GM18502 (cell line): ENCODE results near the gene CPVL.

Source experiments
- ATAC-seq: cut with Tn5 transposase; IDR thresholded peaks from one replicate; pipeline ENCODE4 v1.9.1; 2021; ENCODE audit warnings: mild to moderate bottlenecking; ENCODE audit not compliant: unreplicated experiment, poor library complexity

CPVL gene

DNA sequence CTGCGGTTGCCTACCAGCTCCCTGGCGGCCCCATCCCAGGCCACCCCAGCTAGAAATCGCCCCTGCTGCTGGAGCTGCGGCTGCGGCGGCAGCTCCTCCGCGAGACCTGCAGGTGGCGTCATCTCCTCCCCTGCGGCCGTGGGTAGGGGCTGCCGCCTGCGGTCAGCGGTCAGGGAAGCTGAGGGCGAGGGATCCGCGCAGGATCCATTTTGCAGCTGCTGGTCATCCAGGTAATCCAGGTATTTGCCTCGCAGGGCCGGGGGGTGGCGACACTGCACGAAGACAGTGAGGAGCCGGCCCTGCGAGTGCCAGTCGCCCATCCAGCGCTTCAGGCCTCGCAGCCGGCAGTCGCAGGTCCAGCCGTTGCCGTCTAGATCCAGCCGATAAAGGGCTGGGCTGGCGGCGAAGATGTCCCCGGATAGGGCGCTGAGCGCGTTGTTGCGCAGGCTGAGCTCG lies 189.7 kb downstream of the CPVL start:
- ATAC-seq: no peak

GRCh38 chr7:28955718-28956607 lies 190.4 kb downstream of the CPVL start:
- ATAC-seq: no peak

- no peak for ATAC-seq
These were observed 191.0 kb downstream of the CPVL start for GRCh38 chr7:28955356-28955717.

DNA sequence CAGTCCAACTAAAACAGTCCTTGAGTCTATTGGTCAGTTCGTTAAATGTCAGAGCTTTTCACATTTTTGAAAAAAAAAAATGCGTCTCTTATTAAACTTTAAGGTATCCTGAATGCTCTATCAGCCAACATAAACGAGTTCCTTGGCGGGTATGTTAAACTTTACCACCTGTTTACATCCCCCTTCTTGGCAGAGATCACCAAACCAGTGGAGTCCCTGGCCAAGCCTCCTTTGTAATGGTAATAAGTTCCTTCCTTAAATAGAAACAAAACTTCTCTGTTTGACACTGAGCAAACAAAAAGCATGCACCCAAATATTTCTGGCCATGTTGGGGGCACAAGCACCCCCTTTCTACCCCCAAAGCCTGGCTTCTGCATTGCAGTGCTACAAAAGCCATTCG lies 191.4 kb downstream of the CPVL start:
- no peak for ATAC-seq

GRCh38 chr7:28954471-28954870 lies 191.9 kb downstream of the CPVL start:
- no peak for ATAC-seq

DNA sequence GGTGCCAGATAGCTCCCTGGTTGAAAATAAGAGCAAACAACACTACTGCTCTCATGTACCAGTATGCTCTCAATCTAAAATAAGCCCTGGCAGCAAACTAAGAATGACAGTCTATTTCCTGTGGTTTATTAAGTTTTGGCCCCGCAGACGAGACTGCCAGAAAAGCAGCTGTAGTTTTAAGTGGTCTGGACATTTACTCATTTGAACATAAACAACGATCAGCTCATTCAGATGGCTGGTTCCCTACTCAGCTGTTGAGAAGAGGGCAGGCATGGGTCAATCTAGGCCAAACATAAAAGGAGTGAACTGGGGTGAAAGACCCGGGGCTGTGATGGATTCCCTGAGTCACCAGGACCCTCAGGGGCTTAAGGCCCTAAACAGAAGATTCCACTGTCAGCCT lies 192.7 kb downstream of the CPVL start:
- ATAC-seq: no peak
